Measurements from ENCODE around the gene PPP1R7. TPM values are rescaled to one million over a fixed set of nuclear protein-coding genes. Genes with fewer than 3 reads are reported as not detected.
A peak's percentile ranks its signal among the peaks of the same experiment; 100 is the strongest.

Gene PPP1R7
- total RNA-seq, 1 donor from 2014 or later: 60.7 TPM

- TF ChIP-seq CTCF (IDR thresholded peaks at IDR 0.05): no peak
- H3K4me1 ChIP-seq: no peaks in the 10 kb centered on the region
- H3K4me3 ChIP-seq: no peak overlapping the region
- H3K9me3 ChIP-seq: no peaks in the 10 kb centered on the region
- H3K27me3 ChIP-seq: no peaks in the 10 kb centered on the region
- intact Hi-C loops (cut with DNase I): no loop called here
- no peak for DNase-seq
- H3K36me3 ChIP-seq: no peaks in the 10 kb centered on the region
- no peak for ATAC-seq
- no peak overlapping the region for H3K27ac ChIP-seq
Observed at GRCh38 chr2:241142063-241142462, 8.2 kb upstream of the PPP1R7 start.

DNA sequence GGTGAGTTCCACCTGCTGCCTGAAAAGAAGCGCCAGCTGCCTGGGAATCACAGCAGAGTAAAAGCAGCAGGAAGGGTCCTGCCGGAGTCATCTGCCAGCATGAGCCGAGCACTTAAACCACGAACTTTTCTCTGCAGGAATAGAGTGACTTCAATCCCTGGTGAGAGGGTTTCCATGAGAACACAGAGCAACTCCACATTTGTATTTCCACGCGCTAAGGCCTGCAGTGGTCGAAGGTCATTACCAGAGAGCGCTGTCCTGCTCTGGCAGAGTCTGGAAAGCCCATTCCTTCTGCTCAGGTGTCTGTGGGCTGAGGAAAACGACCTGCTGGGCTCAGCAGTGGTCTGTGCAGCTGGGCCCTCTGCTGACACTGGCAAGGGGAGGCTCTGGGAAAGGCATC, 7.7 kb upstream of the PPP1R7 start:
- Histone ChIP-seq H3K9me3 (no peaks in the 10 kb centered on the region), H3K4me1 (no peaks in the 10 kb centered on the region), H3K36me3 (no peaks in the 10 kb centered on the region), H3K27me3 (no peaks in the 10 kb centered on the region), H3K27ac (no peak overlapping the region), H3K4me3 (no peak overlapping the region)
- DNase-seq (no peak), ATAC-seq (no peak)
- no peak for TF ChIP-seq CTCF (IDR thresholded peaks at IDR 0.05)
- intact Hi-C loops (cut with DNase I): no loop called here

DNA sequence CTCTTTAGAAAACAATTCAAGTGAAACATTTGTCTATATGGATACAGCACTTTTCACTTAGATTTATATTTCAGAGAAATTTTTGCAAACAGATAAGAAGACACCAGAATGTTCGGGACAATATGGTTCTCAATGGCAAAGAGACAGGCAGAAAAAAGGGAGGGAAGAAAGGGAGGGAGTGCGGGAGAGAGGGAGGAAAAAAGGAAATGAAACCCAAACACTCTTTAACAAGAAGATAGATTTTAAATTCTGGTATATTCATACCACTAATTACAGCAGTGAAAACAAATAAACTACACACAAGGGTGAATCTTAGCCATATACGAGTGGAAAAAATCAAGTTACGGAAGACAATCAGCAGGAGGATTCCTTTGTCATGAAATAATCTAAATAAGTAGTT, 4.0 kb upstream of the PPP1R7 start:
- TF ChIP-seq CTCF (IDR thresholded peaks at IDR 0.05): no peak
- Histone ChIP-seq H3K4me1 (peaks cover 12% of the 10 kb centered on the region), H3K27ac (no peak overlapping the region), H3K27me3 (no peaks in the 10 kb centered on the region), H3K4me3 (no peak overlapping the region), H3K9me3 (no peaks in the 10 kb centered on the region), H3K36me3 (no peaks in the 10 kb centered on the region)
- intact Hi-C loops (cut with DNase I): no loop called here
- no peak for ATAC-seq
- DNase-seq: no peak

- no peak for ATAC-seq
- Histone ChIP-seq H3K27ac (no peak overlapping the region), H3K4me3 (no peak overlapping the region), H3K36me3 (no peaks in the 10 kb centered on the region), H3K27me3 (no peaks in the 10 kb centered on the region), H3K9me3 (no peaks in the 10 kb centered on the region), H3K4me1 (peaks cover 17% of the 10 kb centered on the region)
- TF ChIP-seq CTCF (IDR thresholded peaks at IDR 0.05): no peak
- DNase-seq: no peak
- intact Hi-C loops (cut with DNase I): no loop called here
Observed at GRCh38 chr2:241147336-241147735, 2.9 kb upstream of the PPP1R7 start.

DNA sequence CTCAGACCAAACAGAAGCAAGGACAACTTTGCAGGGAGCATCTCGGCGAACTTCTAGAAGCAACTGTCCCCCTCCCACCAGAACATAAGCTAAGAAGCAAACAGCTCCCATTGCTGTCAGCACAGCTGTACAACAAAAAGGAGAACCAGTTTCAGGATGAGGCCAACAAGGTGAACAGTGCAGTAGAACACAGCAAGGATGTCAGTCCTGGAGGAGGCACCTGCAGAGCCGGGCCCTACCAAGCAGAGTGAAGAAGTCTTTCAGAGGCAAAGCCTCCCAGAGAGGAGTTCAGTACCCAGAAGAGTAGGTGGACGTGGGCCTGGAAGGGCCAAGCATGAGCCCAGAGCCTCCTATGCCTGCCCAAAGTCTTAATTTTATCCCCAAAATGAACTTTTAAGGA, 2.0 kb upstream of the PPP1R7 start:
- DNase-seq (no peak), ATAC-seq (no peak)
- no peaks in the 10 kb centered on the region for H3K9me3 ChIP-seq
- H3K4me3 ChIP-seq: peak overlapping the region; percentile 98
- TF ChIP-seq CTCF (IDR thresholded peaks at IDR 0.05): no peak
- H3K36me3 ChIP-seq: no peaks in the 10 kb centered on the region
- no peak overlapping the region for H3K27ac ChIP-seq
- H3K27me3 ChIP-seq: no peaks in the 10 kb centered on the region
- intact Hi-C loops (cut with DNase I): no loop called here
- H3K4me1 ChIP-seq: peaks cover 17% of the 10 kb centered on the region

Measured in upper lobe of right lung (tissue), 1 donor.